NCI-H446 treated with DMSO at 0.1 percent for 48 hours (cell line): ENCODE measurements around the gene RPTOR.

Experiments
- DNase-seq: peaks from one replicate; lab custom pipeline; 2025; lab: John Stamatoyannopoulos, UW

The RPTOR gene

GRCh38 chr17:80998748-80999535, 454.3 kb downstream of the RPTOR start:
- DNase-seq: no peak

GRCh38 chr17:80999536-81000333, 455.1 kb downstream of the RPTOR start:
- DNase-seq: no peak

- no peak for DNase-seq
Measured at GRCh38 chr17:81000334-81000630, 455.6 kb downstream of the RPTOR start.

GRCh38 chr17:81000631-81001357, 456.2 kb downstream of the RPTOR start:
- DNase-seq: no peak

GRCh38 chr17:81002013-81002384, 457.4 kb downstream of the RPTOR start:
- no peak for DNase-seq

GRCh38 chr17:81002409-81003361, 458.0 kb downstream of the RPTOR start:
- DNase-seq: no peak

GRCh38 chr17:81003711-81004475, 459.3 kb downstream of the RPTOR start:
- DNase-seq: no peak

- no peak for DNase-seq
Measured at GRCh38 chr17:81006891-81007290, 462.3 kb downstream of the RPTOR start.

- no peak for DNase-seq
Measured at GRCh38 chr17:81008140-81008539, 463.5 kb downstream of the RPTOR start.

- no peak for DNase-seq
Measured at GRCh38 chr17:81009136-81009535, 464.5 kb downstream of the RPTOR start.

- no peak for DNase-seq
Measured at GRCh38 chr17:81010935-81011334, 466.3 kb downstream of the RPTOR start.

- DNase-seq: no peak
Measured at GRCh38 chr17:81011951-81012350, 467.3 kb downstream of the RPTOR start.

GRCh38 chr17:81012574-81013447, 468.2 kb downstream of the RPTOR start:
- DNase-seq: no peak

- no peak for DNase-seq
Measured at GRCh38 chr17:81013642-81014041, 469.0 kb downstream of the RPTOR start.

GRCh38 chr17:81015136-81015535, 470.5 kb downstream of the RPTOR start:
- DNase-seq: no peak
